Mesenchymal stem cell (in vitro differentiated cells and primary cell): Measurements from ENCODE around the gene AMT. TPM values are rescaled to one million over a fixed set of nuclear protein-coding genes. Genes with fewer than 3 reads are reported as not detected.

Source experiments
- DNase-seq: peaks from one replicate; pipeline ENCODE4 v3.0.0-alpha.2; 2013
- H2AFZ ChIP-seq: one replicate; pipeline ENCODE4 v1.6.1; 2013; ENCODE audit warnings: low read depth, mild to moderate bottlenecking, control low read depth, inconsistent platforms, low read length, moderate library complexity
- H2AK5ac ChIP-seq: 2 replicates; pipeline ENCODE4 v1.6.1; 2013; ENCODE audit warnings: low read length, moderate library complexity, mild to moderate bottlenecking, inconsistent platforms; ENCODE audit not compliant: severe bottlenecking
- H2BK120ac ChIP-seq: one replicate; pipeline ENCODE4 v1.6.1; 2013; ENCODE audit warnings: low read depth, mild to moderate bottlenecking, inconsistent platforms, low read length, moderate library complexity
- H2BK12ac ChIP-seq, 2 experiments: one replicate each; pipeline ENCODE4 v1.6.1; 2013; ENCODE audit warnings: inconsistent platforms in 2 of 2, low read length in 2 of 2, mild to moderate bottlenecking in 2 of 2, moderate library complexity in 2 of 2, control low read depth in 1 of 2
- H2BK15ac ChIP-seq: one replicate; pipeline ENCODE4 v1.6.1; 2013; ENCODE audit warnings: mild to moderate bottlenecking, low read depth, inconsistent platforms; ENCODE audit not compliant: poor library complexity, severe bottlenecking
- H2BK5ac ChIP-seq: 2 replicates; pipeline ENCODE4 v1.6.1; 2013; ENCODE audit warnings: low read depth, mild to moderate bottlenecking, low read length, control low read depth, inconsistent platforms; ENCODE audit not compliant: poor library complexity, severe bottlenecking
- H3K14ac ChIP-seq, 2 experiments: one replicate each; pipeline ENCODE4 v1.6.1; 2013; ENCODE audit warnings: inconsistent platforms in 2 of 2, low read length in 2 of 2, control low read depth in 1 of 2, mild to moderate bottlenecking in 1 of 2, moderate library complexity in 1 of 2
- H3K18ac ChIP-seq, 2 experiments: one replicate each; pipeline ENCODE4 v1.6.1; 2013; ENCODE audit warnings: inconsistent platforms in 2 of 2, low read length in 2 of 2, control low read depth in 1 of 2, low read depth in 1 of 2, mild to moderate bottlenecking in 1 of 2
- H3K23ac ChIP-seq, 2 experiments: one replicate each; pipeline ENCODE4 v1.6.1; 2013; ENCODE audit warnings: inconsistent platforms in 2 of 2, low read length in 2 of 2, mild to moderate bottlenecking in 2 of 2, moderate library complexity in 2 of 2, control low read depth in 1 of 2
- H3K27ac ChIP-seq: 2 replicates; pipeline ENCODE4 v1.5.1; 2013; ENCODE audit warnings: mild to moderate bottlenecking, moderate library complexity, low read length, control low read depth, inconsistent platforms; ENCODE audit not compliant: poor library complexity, severe bottlenecking
- H3K27me3 ChIP-seq, 2 experiments: 2 replicates each; pipeline versions ENCODE4 v1.6.1 to v1.7.0; 2013; ENCODE audit warnings: low read length in 2 of 2, mild to moderate bottlenecking in 2 of 2, moderate library complexity in 2 of 2, control low read depth in 1 of 2, inconsistent platforms in 1 of 2; ENCODE audit not compliant: control insufficient read depth in 1 of 2, insufficient read depth in 1 of 2
- H3K36me3 ChIP-seq, 2 experiments: 2 replicates each; pipeline versions ENCODE4 v1.6.1 to v1.7.0; 2013; ENCODE audit warnings: low read length in 2 of 2, control low read depth in 1 of 2, inconsistent platforms in 1 of 2, low read depth in 1 of 2, mild to moderate bottlenecking in 1 of 2; ENCODE audit not compliant: insufficient read depth in 2 of 2, control insufficient read depth in 1 of 2
- H3K4ac ChIP-seq, 2 experiments: one replicate each; pipeline ENCODE4 v1.6.1; 2013; ENCODE audit warnings: inconsistent platforms in 2 of 2, low read length in 2 of 2, mild to moderate bottlenecking in 2 of 2, moderate library complexity in 2 of 2, control low read depth in 1 of 2, low read depth in 1 of 2
- H3K4me1 ChIP-seq: 2 replicates; pipeline ENCODE4 v1.6.1; 2013; ENCODE audit warnings: low read depth, low read length, control low read depth; ENCODE audit not compliant: control insufficient read depth, insufficient read depth
- H3K4me2 ChIP-seq: 2 replicates; pipeline ENCODE4 v1.6.1; 2013; ENCODE audit warnings: low read length, mild to moderate bottlenecking, inconsistent platforms; ENCODE audit not compliant: poor library complexity, severe bottlenecking
- H3K4me3 ChIP-seq, 2 experiments: 2 replicates each; pipeline versions ENCODE4 v1.5.1 to v1.7.0; 2013; ENCODE audit warnings: low read length in 2 of 2, mild to moderate bottlenecking in 2 of 2, control low read depth in 1 of 2, low read depth in 1 of 2; ENCODE audit not compliant: insufficient read depth in 1 of 2
- H3K79me1 ChIP-seq: replicated peaks from 2 replicates; pipeline ENCODE4 v1.6.1; 2013; ENCODE audit warnings: mild to moderate bottlenecking, control low read depth, low read length, inconsistent platforms; ENCODE audit not compliant: poor library complexity, severe bottlenecking
- H3K9ac ChIP-seq: 2 replicates; pipeline ENCODE4 v1.7.0; 2013; ENCODE audit warnings: mild to moderate bottlenecking, low read length, moderate library complexity
- H3K9me3 ChIP-seq: 2 replicates; pipeline ENCODE4 v1.7.0; 2013; ENCODE audit warnings: mild to moderate bottlenecking, low read length; ENCODE audit not compliant: control insufficient read depth
- H4K8ac ChIP-seq: one replicate; pipeline ENCODE4 v1.6.1; 2013; ENCODE audit warnings: inconsistent platforms, mild to moderate bottlenecking, low read length, moderate library complexity
- H4K91ac ChIP-seq: one replicate; pipeline ENCODE4 v1.6.1; 2013; ENCODE audit warnings: mild to moderate bottlenecking, low read length, inconsistent platforms
- WGBS: methylation state at CpG from one replicate; pipeline ENCODE4 v1.1.7; 2013; ENCODE audit warnings: mixed read lengths; 5-methylcytosine and 5-hydroxymethylcytosine counted together
- small RNA-seq: library from polyadenylated mRNA; stranded (forward); fragments of <200 nt; extraction: miRNeasy Mini kit (QIAGEN cat#:217004); gene quantifications from one replicate; pipeline ENCODE3, GENCODE V24; 2013; ENCODE audit warnings: low read depth

The AMT gene

DNA sequence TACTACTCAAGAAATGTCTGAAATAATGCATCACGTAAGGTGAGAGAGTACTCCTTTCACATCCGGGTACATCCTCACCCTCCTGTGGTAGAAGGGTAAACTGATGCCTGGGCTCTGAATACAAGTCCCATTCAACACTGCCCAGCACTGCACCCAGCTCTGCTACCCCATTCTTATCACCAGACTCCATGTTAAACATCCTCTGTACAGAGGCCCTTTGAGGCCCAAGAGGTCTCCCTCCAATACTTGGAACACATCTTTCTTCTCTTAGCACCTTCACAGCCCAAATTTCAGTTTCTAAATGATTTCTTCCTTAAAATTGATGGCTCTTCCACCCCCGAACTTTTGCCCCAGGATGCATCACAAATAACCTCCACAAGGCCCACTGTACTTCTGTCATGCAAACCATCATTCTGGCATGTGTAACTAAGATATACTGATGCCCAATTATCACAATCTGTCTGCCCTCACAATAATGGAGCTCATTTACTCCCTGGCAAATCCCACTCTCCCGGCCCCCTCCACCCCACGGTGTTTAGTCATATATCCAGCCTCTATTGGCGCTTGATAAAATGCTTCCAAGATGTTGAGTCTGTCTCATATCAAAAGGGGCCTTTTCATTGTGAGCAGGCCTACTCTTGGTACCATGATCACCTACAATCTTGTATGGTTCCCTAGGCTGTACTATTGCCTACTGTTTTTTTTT lies 51.5 kb downstream of the AMT start:
- no peak overlapping the region for H3K9ac ChIP-seq
- H3K9me3 ChIP-seq: no peaks in the 10 kb centered on the region
- no peak overlapping the region for H2BK12ac ChIP-seq
- H3K18ac ChIP-seq: no peak overlapping the region
- no peak overlapping the region for H3K14ac ChIP-seq
- H3K23ac ChIP-seq: no peak overlapping the region
- H3K4ac ChIP-seq: no peak overlapping the region
- H3K27ac ChIP-seq: no peak overlapping the region
- no peak overlapping the region for H2AK5ac ChIP-seq
- H3K27me3 ChIP-seq: no peaks in the 10 kb centered on the region
- no peak for DNase-seq
- H4K91ac ChIP-seq: no peak overlapping the region
- H2BK5ac ChIP-seq: no peak overlapping the region
- no peak overlapping the region for H3K4me2 ChIP-seq
- peaks cover 6% of the 10 kb centered on the region for H3K79me1 ChIP-seq
- H2BK120ac ChIP-seq: no peak overlapping the region
- no peak overlapping the region for H2BK15ac ChIP-seq
- peaks cover 61 to 81% of the 10 kb centered on the region in 2 experiments for H3K36me3 ChIP-seq
- H3K4me1 ChIP-seq: no peaks in the 10 kb centered on the region
- no peak overlapping the region for H3K4me3 ChIP-seq
- no peak overlapping the region for H4K8ac ChIP-seq
- no peak overlapping the region for H2AFZ ChIP-seq
- 96% methylated on average over 6 of the region's 6 CpGs for WGBS

Small RNA genes lying within 50 kb of the gene (small RNA-seq; reads per million reads assigned to genes)
- not detected for gene RNA5SP130
